ENCODE results near the gene SMCO2. TPM values are rescaled to one million over a fixed set of nuclear protein-coding genes. Genes with fewer than 3 reads are reported as not detected.

The SMCO2 gene
- total and polyA plus RNA-seq, 2 of the 13 experiments (the other 11 are each of a cell fraction or from before 2014, with no cell fraction given): 0.15 TPM; not detected in 1

DNA sequence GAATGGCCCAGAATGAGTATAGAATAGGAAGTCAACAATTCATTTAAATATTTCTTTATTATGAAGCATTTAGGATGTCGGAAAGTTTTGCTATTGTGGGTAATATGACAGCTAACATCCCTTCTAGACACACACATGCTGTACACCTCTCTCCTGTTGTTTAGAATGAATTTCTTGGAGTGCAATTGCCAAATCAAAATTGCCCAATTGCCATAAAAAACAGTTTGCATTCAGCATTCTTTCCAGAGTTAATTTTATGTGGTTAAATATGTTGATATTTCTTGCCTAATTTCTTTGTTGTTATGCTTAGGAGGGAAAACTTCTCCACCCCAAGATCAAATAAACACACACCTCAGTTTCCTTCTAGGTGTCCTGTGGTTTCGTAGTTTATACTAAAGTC is 16.9 kb upstream of the SMCO2 start:
- no TSS peak for BruUV-seq (replicated peaks)
- in situ Hi-C loops (cut with HindIII; ENCODE audit: extremely low pct_ligation_motif_present, low pct_unique_long_range_greater_than_20kb): loop anchor here (5.0 kb wide), 1 partner anchor 223 kb away; no protein-coding TSS in a partner anchor
- POLR2A ChIA-PET: no interaction called here
- no peak for TF ChIP-seq ZNF367 (CRISPR knock-in tag; IDR thresholded peaks at IDR 0.05; ENCODE audit: borderline replicate concordance)
- no peak for TF ChIP-seq ZNF138 (CRISPR knock-in tag; IDR thresholded peaks at IDR 0.05; ENCODE audit: low read depth)
- TF ChIP-seq, protein P1, sequence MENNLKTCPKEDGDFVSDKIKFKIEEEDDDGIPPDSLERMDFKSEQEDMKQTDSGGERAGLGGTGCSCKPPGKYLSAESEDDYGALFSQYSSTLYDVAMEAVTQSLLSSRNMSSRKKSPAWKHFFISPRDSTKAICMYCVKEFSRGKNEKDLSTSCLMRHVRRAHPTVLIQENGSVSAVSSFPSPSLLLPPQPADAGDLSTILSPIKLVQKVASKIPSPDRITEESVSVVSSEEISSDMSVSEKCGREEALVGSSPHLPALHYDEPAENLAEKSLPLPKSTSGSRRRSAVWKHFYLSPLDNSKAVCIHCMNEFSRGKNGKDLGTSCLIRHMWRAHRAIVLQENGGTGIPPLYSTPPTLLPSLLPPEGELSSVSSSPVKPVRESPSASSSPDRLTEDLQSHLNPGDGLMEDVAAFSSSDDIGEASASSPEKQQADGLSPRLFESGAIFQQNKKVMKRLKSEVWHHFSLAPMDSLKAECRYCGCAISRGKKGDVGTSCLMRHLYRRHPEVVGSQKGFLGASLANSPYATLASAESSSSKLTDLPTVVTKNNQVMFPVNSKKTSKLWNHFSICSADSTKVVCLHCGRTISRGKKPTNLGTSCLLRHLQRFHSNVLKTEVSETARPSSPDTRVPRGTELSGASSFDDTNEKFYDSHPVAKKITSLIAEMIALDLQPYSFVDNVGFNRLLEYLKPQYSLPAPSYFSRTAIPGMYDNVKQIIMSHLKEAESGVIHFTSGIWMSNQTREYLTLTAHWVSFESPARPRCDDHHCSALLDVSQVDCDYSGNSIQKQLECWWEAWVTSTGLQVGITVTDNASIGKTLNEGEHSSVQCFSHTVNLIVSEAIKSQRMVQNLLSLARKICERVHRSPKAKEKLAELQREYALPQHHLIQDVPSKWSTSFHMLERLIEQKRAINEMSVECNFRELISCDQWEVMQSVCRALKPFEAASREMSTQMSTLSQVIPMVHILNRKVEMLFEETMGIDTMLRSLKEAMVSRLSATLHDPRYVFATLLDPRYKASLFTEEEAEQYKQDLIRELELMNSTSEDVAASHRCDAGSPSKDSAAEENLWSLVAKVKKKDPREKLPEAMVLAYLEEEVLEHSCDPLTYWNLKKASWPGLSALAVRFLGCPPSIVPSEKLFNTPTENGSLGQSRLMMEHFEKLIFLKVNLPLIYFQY (CRISPR knock-in tag; IDR thresholded peaks at IDR 0.05; ENCODE audit: borderline replicate concordance): no peak
- TF ChIP-seq, protein P2, sequence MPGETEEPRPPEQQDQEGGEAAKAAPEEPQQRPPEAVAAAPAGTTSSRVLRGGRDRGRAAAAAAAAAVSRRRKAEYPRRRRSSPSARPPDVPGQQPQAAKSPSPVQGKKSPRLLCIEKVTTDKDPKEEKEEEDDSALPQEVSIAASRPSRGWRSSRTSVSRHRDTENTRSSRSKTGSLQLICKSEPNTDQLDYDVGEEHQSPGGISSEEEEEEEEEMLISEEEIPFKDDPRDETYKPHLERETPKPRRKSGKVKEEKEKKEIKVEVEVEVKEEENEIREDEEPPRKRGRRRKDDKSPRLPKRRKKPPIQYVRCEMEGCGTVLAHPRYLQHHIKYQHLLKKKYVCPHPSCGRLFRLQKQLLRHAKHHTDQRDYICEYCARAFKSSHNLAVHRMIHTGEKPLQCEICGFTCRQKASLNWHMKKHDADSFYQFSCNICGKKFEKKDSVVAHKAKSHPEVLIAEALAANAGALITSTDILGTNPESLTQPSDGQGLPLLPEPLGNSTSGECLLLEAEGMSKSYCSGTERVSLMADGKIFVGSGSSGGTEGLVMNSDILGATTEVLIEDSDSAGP (CRISPR knock-in tag; IDR thresholded peaks at IDR 0.05; ENCODE audit: borderline replicate concordance): no peak
- TF ChIP-seq ARNT (IDR thresholded peaks at IDR 0.05): no peak
- TF ChIP-seq, protein P3, sequence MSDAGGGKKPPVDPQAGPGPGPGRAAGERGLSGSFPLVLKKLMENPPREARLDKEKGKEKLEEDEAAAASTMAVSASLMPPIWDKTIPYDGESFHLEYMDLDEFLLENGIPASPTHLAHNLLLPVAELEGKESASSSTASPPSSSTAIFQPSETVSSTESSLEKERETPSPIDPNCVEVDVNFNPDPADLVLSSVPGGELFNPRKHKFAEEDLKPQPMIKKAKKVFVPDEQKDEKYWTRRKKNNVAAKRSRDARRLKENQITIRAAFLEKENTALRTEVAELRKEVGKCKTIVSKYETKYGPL (CRISPR knock-in tag; IDR thresholded peaks at IDR 0.05): no peak
- no peak for TF ChIP-seq REXO4 (CRISPR knock-in tag; IDR thresholded peaks at IDR 0.05; ENCODE audit: borderline replicate concordance)
- TF ChIP-seq, protein P4, sequence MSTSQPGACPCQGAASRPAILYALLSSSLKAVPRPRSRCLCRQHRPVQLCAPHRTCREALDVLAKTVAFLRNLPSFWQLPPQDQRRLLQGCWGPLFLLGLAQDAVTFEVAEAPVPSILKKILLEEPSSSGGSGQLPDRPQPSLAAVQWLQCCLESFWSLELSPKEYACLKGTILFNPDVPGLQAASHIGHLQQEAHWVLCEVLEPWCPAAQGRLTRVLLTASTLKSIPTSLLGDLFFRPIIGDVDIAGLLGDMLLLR (CRISPR knock-in tag; IDR thresholded peaks at IDR 0.05): no peak
- TF ChIP-seq ZNF296 (CRISPR knock-in tag; conservative IDR thresholded peaks at IDR 0.05): no peak
- TF ChIP-seq ZNF253 (CRISPR knock-in tag; IDR thresholded peaks at IDR 0.05; ENCODE audit: borderline replicate concordance): no peak
- no peak for TF ChIP-seq REPIN1 (CRISPR knock-in tag; IDR thresholded peaks at IDR 0.05; ENCODE audit: borderline replicate concordance, low read depth)
- no peak for TF ChIP-seq ZSCAN12 (CRISPR knock-in tag; IDR thresholded peaks at IDR 0.05)
- TF ChIP-seq ZNF567 (CRISPR knock-in tag; IDR thresholded peaks at IDR 0.05; ENCODE audit: borderline replicate concordance): no peak
- TF ChIP-seq SMAD3 (CRISPR knock-in tag; IDR thresholded peaks at IDR 0.05): no peak
- TF ChIP-seq MLLT10 (CRISPR knock-in tag; IDR thresholded peaks at IDR 0.05): no peak
- TF ChIP-seq, protein P5, sequence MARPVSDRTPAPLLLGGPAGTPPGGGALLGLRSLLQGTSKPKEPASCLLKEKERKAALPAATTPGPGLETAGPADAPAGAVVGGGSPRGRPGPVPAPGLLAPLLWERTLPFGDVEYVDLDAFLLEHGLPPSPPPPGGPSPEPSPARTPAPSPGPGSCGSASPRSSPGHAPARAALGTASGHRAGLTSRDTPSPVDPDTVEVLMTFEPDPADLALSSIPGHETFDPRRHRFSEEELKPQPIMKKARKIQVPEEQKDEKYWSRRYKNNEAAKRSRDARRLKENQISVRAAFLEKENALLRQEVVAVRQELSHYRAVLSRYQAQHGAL (CRISPR knock-in tag; IDR thresholded peaks at IDR 0.05; ENCODE audit: not compliant biosample characterization): no peak
- no peak for TF ChIP-seq ZNF816 (CRISPR knock-in tag; IDR thresholded peaks at IDR 0.05; ENCODE audit: borderline replicate concordance)

More for the DNA sequence above, 16.9 kb upstream of the SMCO2 start:
- ATAC-seq (no peak), FAIRE-seq (no peak), DNase-seq (ENCODE audit: low spot score) (no peak)
- H3K27ac ChIP-seq (ENCODE audit: extremely low read length, insufficient read depth, low read length): no peak overlapping the region
- CTCF ChIA-PET (ENCODE audit: low intra/inter-chr PET ratio, low total read pairs): no interaction called here
- H3K27me3 ChIP-seq (ENCODE audit: control insufficient read depth in 1 of 2, insufficient read depth in 2 of 2, low read length in 2 of 2): no peaks in the 10 kb centered on the region
- no peaks in the 10 kb centered on the region for H4K20me1 ChIP-seq (ENCODE audit: insufficient read depth, low read length)
- intact Hi-C loops (cut with micrococcal nuclease; ENCODE audit: unreplicated experiment): no loop called here
- no peak overlapping the region for H3K9ac ChIP-seq (ENCODE audit: insufficient read depth, low read depth, low read length)
- H3K4me1 ChIP-seq (ENCODE audit: insufficient read depth, low read length): no peaks in the 10 kb centered on the region
- no peaks in the 10 kb centered on the region for H3K36me3 ChIP-seq (replicated peaks in 1 of 2; ENCODE audit: control insufficient read depth in 1 of 2, insufficient read depth in 2 of 2, low read length in 2 of 2)
- H3K9me3 ChIP-seq (ENCODE audit: low read length): no peaks in the 10 kb centered on the region
- H3K4me3 ChIP-seq (replicated peaks in 1 of 3; ENCODE audit: insufficient read depth in 1 of 3, low read depth in 2 of 3, low read length in 3 of 3): no peak overlapping the region
- 92% methylated on average over 2 of the region's 2 CpGs for WGBS (ENCODE audit: low lambda C conversion rate)
- no peaks in the 10 kb centered on the region for H3K79me2 ChIP-seq (ENCODE audit: insufficient read depth, low read length)
- no peak overlapping the region for H2AFZ ChIP-seq (ENCODE audit: low read length)
- H3K4me2 ChIP-seq (ENCODE audit: low read depth, low read length): no peak overlapping the region

All from HepG2 (cell line).